Measurements from ENCODE around the gene CTXND1.
A peak's percentile ranks its signal among the peaks of the same experiment; 100 is the strongest.
"Not testable (repeated sequence)": the region's sequence is repeated elsewhere in the genome, so short reads cannot be mapped to it uniquely, and the experiment has no call there.

CTXND1 gene

DNA sequence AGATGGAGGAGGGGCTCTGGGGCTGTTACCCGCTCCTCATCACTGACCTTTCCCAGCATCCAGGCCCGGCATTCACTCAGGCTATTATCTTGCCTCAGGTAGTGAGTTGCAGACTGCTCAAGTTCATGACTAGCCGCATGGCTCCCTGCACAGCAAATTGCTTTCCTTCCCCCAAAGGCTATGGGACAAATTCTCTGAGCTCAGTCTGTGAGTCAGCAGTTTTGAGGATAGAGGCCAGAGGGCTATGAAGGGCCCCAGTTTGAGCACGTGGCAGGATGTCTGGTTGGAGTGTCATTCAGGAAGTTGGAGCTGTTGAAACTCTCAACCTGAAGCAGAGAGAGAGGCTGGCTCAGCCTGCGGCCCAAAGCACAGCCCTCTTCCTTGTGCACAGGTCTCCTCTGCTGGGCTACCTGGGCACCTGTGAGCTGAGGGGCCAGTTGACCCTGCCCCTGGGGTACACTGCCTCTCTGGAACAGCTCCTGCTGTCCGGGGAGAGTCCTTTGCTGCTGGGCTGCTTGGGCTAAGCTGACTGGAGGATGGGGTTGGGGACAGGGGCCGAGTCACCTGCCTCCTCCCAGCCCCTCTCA, 91.3 kb downstream of the CTXND1 start:
- DNase-seq (ENCODE audit: low read depth in 3 of 3, low spot score in 1 of 3) = no peak

DNA sequence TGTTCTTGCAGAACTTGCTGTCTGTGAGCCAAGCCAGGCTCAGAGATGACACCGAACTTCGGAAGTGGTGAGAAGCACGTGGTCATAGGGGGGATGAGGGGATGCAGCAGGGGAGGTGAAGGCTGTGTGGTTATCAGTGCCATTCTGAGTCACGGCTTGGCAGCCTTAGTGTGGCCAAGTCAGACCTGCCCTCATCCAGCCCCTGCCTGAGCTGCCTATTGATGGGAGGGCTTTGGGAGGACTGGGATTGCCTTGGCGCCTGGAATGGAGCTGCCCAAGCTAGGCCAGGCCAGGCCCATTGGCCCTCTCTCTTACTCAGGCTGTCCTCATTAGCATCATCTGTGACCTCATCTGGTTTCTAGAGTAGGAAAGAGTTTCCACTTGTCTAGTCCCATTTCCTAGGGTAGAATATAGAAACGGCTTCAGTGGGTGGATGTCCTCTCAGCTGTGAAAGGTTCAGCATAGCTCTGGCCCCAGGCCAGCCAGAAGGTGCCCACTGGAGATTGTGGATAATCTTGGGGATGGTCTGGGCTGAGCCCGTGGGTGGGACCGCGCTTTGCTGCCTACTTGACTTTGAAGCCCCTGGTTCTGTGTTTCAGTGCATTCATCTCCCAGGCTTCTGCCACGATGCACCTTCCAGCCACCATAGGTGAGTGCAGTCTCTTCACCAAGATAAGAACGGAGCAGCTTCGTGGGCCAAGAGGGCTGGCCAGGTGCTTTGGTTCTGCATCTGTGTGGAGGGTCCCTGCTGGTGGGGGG, 92.0 kb downstream of the CTXND1 start:
- no peak for DNase-seq (ENCODE audit: low read depth in 3 of 3, low spot score in 1 of 3)

DNA sequence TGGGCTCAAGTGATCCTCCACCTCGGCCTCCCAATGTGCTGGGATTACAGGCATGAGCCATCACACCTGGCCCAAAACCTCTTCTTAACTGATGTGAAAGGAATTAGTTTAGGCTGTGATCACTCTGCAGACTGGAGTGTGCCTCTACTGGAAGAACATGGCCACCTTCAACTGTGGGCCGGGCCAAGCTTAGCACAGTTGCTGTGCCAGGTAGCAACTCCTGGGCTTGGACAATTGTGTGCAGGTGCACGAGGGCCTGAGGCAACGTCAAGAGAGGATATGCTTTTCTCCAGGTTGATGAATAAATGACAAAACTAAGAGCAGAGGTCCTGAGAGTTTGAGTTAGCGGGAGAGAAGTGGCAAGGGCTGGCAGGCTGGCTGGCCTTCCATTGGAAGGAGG, 92.7 kb downstream of the CTXND1 start:
- DNase-seq (ENCODE audit: low read depth in 3 of 3, low spot score in 1 of 3) = no peak

DNA sequence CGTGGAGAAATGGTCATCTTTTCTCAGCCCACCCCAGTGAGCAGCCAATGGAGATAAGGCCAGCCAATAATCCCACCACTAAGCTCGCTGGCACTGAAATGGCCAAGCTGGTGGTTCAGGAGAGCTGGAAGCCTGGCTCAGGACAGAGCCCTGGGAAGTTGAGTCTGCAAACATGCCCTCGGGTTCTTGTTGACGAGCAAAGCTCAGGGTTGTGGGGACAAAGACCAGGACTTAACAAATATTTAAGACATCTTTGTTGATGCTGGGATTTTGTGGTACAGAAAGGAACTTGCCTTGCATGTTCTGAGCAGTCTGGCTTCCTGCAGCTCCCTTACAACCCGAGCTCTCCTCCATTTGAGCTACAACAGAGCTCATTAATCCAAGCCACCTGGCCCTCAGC, 94.8 kb downstream of the CTXND1 start:
- no peak for DNase-seq (ENCODE audit: low read depth in 3 of 3, low spot score in 1 of 3)

DNA sequence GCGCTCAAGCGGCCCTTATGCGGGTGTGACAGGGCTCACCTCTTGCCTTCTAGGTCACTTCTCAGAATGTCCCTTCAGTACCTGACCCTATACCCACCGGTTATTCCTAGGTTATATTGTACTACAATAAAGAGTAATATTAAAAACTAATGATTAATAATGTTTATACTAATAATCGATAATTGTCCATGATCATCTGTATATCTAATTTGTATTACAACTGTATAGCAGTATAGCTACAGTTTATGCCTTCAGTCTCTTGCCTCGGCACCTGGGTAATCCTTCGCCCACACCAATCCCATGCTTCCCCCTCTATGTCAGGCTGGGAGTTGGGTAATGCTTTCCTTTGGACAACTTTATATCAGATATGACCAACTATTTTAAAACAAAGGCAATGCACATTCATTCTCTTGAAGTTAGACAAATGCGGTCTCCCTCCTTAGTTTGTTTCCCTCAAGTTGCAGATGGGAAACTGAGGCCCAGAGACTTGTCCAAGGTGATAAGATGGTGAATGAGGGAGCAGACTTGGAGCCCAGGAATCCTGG, 95.8 kb downstream of the CTXND1 start:
- DNase-seq (ENCODE audit: low read depth in 3 of 3, low spot score in 1 of 3) = no peak

DNA sequence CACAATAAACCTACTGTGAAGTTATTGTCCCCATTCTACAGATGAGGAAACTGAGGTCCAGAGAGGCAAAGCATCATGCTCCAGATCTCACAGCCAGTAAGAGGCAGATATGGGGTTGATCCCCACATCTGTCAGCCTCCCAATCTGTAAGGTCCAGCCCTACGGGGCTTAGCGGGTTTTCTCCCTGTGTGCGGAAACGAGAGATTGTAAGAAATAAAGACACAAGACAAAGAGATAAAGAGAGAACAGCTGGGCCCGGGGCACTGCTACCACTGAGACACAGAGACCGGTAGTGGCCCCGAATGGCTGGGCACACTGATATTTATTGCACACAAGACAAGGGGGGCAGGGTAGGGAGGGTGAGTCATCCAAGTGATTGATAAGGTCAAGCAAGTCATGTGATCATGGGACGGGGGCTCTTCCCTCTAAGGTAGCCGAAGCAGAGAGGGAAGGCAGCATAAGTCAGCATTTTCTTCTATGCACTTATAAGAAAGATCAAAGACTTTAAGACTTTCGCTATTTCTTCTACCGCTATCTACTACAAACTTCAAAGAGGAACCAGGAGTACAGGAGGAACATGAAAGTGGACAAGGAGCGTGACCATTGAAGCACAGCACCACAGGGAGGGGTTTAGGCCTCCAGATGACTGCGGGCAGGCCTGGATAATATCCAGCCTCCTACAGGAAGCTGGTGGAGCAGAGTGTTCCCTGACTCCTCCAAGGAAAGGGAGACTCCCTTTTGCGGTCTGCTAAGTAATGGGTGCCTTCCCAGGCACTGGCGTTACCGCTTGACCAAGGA, 96.4 kb downstream of the CTXND1 start:
- DNase-seq (ENCODE audit: low read depth in 3 of 3, low spot score in 1 of 3) = not testable (repeated sequence)

DNA sequence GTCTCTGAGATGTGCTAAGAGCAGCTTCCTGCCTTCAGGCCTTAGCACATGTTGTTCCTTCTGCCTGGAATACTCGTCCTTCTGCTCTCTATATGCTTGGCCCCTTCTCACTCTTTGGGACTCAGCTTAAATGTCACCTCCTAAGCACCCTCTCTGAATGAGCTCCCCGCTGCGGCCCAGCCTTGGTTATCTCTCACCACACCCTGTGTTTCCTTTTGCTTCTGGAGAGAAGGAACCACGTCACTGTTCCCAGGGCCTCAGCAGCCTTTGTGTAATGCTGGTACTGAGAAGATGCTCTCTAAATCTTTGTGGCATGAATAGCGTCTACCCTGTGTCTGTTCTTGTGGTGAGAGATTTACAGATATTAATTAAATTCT, 97.0 kb downstream of the CTXND1 start:
- DNase-seq (ENCODE audit: low read depth in 3 of 3, low spot score in 1 of 3) = no peak

DNA sequence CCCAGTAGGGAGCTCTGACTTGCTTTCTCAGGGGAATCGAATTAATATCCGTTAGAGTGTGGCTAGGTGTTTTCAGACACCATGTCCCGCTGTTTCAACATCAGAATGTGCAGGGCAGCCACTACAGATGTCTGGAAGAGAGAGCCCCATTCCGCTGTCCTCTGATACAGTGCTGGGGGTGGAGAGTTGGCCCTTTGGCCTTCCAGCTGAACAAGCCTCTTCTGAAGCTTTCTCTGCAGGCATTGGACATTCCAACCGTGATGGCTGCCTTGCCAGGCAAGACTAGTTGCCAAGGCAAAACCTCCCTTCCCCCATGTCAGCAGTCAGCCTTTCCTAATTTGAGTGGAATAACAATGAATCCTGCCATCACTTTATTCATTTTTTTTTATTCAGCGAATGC, 97.7 kb downstream of the CTXND1 start:
- DNase-seq (ENCODE audit: low read depth in 3 of 3, low spot score in 1 of 3) = no peak

DNA sequence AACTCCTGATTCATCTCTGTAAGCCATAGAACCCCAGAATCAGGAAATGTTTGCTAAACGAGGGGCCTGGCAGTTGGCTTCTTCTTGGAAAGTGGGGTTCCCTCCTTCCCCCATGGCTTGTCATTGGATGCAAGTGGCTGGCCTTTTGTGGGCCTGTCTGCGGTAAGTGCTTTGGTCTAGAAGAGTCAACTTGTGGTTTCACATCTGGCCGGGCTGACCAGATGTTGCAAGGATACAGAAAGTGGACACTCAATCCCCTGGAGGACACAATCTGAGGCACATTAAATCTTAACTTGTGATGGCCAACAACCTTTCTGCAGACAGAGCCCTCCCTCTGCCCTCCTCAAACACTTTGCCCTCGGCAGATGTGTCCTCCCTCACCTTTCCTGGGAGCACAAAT, 98.1 kb downstream of the CTXND1 start:
- no peak for DNase-seq (ENCODE audit: low read depth in 3 of 3, low spot score in 1 of 3)

DNA sequence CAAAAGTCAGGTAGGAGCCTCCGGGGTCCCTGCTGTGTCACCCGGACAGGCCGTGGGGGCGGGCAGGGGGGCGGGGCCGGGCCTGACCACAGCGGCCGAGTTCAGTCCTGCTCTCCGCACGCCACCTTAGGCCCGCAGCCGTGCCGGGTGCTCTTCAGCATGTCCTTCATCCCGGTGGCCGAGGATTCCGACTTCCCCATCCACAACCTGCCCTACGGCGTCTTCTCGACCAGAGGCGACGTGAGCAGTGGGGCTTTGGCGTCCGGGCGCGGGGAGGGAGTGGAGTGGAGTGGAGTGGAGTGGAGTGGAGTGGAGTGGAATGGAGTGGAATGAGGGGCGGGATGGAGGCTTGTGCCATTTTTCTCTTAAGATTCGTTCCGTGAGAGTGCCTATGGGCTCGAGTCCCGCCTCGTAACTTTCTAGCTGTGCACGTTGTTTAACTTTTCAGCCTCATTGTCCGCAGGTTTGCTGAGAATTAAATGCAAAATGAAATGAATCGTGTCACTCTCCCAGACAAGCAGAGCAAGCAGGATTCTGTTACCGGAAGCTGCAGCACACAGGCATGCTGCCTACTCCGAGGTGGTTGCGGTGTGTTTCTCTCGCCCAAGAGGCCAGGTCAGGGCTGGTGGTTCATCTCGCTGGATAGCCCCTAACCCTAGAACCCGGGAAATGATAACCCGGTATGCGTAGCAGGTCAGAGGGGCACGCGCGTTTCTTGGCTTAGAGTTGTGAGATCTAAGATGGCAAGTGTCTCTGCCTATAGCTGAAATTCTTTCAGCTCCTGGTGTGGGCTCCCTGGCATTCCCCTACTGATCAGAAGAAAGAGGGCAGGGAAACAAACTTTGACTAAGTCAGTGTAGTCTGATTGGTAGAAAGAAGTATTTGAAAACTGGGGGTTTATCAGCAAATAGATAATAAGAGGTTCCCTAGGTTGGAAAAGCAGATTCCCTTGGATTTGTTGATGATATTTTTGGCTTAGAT, 98.8 kb downstream of the CTXND1 start, which contains the start of gene FAH:
Gene FAH, plus strand, starts transcription at position 104 of the 981 bp plus-strand sequence. Its CDS starts 56 bp downstream, at position 160.
- DNase-seq (ENCODE audit: low read depth in 3 of 3, low spot score in 1 of 3) = no peak

DNA sequence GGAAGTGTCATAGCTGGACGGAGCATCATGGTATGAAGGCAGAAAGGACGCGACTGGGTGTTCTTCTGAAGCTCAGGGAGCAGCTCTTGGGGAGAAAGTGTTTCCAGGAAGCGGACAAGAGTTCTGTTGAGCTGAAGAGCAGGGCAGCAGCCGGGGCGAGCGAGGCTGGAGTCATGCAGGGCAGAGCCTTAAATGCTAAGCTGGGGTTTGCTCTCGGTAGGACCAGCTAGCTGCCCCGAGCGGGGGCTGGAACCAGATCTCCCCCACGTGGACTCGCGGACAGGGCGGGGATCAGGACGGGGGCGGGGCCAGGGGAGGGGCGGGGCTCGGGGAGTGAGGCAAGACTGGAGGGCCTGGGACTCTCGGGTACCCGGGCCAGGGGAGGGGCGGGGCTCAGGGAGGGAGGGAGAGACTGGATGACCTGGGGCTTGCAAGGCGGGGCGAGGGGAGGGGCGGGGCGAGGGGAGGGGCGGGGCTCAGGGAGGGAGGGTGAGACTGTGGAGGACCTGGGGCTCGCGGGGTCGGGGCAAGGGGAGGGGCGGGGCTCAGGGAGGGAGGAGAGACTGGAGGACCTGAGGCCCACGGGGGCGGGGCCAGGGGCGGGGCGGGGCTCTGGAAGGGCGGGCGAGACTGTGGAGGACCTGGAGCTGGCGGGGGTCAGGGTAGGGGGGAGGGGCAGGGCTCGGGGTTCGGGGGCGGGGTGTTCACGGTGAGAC, 99.7 kb downstream of the CTXND1 start:
- DNase-seq (ENCODE audit: low read depth in 3 of 3, low spot score in 1 of 3) = peak; percentile 71 to 85 (median 85)

DNA sequence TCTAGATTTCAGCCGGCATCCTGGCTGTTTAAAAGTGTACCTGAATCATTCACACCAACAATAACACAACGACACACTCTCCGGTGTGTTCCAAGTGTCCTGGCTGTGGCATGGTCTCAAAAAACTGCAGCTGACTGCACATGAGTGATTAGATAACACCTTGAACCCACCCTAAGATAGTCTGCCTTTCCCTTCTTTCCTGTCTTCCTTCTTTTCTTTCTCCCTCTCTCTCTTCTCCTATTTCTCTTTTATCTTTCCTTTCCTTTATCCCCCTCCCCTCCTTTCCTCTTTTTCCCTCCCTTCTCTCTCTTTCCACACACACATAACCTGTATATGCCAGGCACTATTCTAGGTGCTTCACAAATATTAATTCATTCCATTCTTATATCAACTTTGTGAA, 100.4 kb downstream of the CTXND1 start:
- DNase-seq (ENCODE audit: low read depth in 3 of 3, low spot score in 1 of 3) = no peak

DNA sequence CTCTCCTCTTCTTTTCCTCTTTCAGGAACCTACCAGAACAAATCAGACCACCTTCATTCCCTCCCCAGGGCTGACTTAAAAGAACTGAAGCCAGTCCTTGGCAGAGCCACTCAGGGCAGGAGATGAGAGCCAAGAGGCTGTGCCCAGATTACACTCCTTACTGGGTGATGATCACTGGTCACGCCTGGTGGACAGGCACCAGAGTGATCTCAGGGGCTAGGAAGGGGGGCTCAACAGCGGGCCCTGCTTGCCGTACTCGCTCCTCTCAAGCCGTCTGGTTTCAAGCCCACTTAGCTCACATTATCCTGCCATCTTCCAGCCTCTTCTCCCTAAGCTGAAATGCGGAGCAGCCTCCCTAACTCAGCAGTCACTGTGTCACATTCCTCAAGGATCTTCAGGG, 100.9 kb downstream of the CTXND1 start:
- no peak for DNase-seq (ENCODE audit: low read depth in 3 of 3, low spot score in 1 of 3)
